GM18519 (cell line): ENCODE measurements around the gene ITGB2.

Experiments
- ATAC-seq: cut with Tn5 transposase; IDR thresholded peaks from one replicate; pipeline ENCODE4 v1.9.1; 2021; ENCODE audit warnings: mild to moderate bottlenecking, moderate library complexity; ENCODE audit not compliant: unreplicated experiment, low FRiP score

The ITGB2 gene

DNA sequence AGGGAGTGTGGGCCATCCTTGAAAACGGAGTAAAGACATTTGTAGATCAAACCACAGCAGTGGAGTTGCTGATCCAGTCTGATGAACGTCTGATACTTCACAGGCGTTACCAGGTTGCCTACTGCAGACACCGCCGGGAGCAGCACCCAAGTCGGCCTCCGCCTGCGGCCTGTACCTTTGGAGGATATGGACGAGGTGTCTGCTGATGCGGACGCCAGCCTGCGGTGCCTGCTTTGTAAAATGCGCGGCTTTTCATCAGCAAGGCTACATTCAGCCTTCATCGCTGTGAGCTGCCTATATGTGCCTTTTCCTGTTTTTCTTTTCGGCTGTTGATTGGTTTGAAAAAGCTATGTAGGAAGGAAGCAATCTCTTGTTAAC is 35.1 kb upstream of the ITGB2 start:
- ATAC-seq = no peak

DNA sequence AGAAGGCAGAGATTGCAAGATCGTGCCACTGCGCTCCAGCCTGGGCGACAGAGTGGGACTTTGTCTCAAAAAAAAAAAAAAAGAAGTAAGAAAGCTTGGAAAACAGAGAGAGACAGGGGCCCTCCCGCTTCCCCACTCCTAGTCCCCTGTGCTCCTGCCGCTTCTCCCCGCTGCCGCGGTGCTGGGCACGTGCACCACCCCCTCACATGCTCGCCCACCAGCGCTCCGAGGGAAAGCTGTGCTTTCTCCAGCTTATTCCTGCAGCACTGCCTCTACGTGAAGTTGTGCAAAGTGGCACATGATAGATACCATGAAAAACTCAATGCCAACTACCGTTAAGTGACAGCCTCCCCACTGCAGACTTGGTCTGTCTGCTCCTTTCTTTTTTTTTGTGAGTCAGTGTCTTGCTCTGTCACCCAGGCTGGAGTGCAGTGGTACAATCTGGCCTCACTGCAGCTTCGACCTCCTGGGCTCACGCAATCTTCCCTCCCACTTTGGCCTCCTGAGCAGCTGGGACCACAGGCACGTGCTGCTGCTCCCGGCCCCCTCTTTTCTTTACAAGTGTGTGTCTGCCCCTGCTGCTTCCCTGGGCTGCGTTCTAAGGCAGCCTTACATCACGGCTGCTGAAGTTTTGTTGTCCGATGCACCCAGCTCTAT is 34.6 kb upstream of the ITGB2 start:
- no peak for ATAC-seq

DNA sequence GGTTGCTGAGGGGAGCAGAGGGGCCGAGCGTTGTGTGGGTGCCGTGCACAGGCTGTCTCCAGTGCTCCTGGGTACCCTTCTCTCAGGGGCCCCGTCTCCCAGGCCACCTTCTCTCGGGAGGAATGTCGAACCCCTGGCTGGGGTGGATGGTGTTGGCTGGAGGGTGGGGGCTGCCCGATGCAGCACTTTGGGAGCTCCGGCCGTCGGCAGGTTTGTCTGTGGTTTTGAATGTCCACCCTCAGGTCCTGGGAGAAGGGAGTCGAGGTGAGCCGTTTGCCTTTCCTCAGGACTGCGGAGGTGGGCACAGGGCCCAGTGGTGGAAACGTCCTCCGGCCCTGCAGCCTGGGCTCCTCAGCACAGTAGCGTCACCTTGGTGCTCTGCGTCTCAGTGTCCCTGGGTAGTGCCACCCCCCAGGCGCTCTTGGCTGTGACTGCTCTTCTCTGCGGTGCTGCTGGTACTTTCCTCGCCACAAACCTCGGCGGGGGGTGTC is 33.6 kb upstream of the ITGB2 start:
- no peak for ATAC-seq

DNA sequence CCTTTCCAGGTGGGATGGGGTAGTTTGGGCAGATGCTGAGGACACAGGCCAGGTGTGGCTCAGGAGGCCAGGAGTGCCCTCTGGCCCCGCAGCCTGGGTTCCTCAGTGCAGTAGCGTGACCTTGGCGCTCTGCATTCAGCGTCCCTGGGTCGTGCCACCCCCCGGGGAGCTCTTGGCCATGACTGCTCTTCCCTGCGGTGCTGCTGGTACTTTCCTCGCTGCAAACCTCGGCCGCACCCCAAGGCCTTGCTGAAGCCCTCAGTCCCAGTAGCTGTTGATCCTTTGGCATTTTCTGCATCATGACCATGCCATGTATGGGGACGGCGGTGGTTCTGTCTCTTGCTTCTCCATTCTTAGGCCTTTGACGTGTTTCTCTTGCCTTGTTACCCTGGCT is 32.9 kb upstream of the ITGB2 start:
- no peak for ATAC-seq

DNA sequence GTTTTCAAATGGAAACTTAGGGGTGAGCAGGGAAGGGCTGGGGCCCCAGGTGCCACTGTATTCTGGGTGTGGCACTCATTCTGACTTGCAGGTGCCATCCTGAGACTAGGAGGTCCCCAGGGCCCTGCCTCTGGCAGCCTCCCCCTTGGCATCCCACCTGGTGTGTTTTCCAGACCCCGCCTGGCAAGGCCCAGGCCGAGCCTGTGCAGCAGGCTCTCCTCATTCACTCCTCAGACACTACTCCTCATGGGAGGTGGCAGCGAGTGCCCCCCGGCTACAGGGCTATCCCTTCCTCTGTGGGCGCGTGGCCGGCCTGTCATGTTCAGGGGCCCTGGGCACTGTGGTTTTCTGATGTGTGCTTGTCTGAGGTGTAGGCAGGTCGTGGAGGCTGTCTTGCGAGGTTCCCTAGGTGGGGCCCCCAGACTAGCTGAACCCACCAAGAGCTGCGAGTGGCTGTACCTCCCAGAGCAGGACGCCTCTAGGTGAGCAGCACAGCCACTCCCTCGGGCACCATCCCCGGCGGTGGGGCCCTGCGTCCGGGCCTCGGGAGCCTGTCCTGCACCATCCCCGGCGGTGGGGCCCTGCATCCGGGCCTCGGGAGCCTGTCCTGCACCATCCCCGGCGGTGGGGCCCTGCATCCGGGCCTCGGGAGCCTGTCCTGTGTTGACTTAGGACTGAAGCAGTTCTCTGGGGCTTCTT is 32.4 kb upstream of the ITGB2 start:
- no peak for ATAC-seq

DNA sequence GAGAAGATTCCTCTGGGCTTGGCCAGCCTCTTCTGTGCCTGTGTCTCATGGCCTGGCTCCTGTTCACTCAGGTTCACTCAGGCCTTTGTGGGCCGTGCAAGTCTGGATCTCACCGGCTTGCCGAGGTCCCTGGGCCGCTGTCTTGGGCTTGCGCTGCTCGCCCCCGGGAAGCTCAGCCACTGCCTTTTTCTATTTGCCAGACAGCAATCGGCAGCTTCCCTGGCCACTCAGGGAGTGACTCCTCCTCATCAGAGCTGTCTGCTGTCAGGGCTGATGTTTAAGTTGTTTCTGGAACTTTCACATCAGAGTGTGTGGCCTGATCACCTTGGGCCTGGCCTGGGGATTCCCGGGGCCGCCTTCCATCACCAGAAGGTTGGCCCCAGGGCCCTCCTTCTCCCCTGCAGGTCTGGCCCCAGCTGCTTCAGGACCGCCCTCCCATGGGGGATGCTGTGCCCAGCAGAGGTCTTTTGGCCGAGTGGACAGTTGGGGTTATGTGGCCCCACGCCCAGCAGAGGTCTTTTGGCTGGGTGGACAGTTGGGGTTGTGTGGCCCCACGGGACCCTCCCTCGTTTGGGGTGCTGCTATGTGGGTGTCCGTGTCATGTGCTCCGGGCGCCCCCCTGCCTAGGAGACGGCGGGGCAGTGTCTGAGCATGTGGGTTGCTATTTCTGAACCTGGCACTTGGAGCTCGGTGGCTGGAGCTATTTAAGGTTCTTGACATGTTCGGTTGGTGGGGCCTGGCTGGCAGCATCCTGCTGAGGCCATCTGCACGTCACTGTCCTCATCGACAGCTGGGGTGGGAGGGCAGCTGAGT is 31.6 kb upstream of the ITGB2 start:
- ATAC-seq = no peak

DNA sequence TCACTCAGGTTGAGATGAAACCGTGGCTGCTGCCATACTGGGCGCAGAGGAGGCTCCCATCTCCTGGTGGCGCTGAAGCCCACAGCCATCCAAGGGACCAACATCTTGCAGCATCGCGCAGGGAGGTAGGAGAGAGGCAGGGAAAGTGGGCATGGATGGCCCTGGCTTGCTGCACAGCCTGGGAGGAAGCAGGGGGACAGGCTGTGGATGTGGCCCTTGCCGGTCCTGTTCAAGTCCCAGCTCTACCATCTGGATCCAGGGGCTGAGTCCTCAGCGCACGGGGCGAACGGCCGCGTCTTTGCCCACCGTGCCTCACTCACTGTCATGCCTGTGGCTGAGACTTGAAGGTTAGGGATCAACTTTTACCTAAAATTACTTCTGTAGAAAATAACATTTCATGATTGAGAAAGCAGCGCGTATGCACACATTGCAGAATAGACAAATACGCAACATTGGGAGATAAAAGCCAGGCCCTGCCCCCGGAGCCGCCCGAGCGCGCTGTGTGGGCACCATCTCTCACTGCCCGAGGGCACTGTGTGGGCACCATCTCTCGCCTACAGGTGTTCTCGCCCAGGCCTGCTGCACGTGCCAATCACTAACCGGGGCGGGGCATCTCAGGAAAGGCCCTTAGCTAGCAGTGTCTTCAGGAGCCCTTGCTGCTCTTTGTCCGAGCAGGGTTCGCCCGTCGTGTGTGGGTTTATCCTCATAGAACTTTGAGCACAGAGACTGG is 30.7 kb upstream of the ITGB2 start:
- no peak for ATAC-seq

DNA sequence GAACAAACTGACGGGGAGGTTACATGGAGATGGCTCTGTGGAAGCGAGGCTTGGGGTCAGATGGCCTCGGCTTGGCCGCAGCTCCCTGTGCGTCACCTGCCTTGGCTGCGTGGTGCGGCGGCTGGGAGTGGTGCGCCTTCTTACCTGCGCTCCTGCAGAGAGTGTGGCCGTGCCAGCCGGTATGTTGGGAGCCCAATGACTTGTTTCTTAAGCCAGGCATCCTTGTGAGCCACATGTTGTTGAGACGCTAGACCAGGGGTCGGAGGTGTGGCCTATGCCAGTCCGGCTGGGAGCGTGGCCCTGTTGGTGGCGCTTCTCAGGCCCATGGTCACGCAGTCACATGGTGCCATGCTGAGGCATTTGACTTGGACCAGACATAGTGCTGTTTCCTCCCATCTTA is 29.7 kb upstream of the ITGB2 start:
- ATAC-seq = no peak

DNA sequence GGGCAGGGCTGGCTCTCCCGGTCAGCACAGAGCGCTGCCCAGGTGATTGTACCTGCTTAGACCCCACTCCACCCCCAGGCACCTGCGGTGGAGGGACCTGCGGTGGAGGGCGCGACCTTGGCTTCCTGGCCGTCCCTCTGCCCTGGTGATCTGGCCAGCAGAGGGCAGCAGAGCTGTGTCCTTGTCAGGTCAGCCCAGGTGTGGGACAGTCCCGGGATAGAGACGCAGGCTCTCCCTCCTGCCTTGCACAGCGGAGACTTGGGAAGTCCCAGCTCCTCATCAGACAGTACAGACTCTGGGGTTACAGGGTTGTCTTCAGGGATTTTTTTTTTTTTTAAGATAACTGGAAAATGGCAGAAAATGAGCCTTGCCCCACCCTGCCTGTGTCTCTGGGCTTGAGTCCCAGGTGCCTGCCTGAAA is 29.1 kb upstream of the ITGB2 start:
- no peak for ATAC-seq

DNA sequence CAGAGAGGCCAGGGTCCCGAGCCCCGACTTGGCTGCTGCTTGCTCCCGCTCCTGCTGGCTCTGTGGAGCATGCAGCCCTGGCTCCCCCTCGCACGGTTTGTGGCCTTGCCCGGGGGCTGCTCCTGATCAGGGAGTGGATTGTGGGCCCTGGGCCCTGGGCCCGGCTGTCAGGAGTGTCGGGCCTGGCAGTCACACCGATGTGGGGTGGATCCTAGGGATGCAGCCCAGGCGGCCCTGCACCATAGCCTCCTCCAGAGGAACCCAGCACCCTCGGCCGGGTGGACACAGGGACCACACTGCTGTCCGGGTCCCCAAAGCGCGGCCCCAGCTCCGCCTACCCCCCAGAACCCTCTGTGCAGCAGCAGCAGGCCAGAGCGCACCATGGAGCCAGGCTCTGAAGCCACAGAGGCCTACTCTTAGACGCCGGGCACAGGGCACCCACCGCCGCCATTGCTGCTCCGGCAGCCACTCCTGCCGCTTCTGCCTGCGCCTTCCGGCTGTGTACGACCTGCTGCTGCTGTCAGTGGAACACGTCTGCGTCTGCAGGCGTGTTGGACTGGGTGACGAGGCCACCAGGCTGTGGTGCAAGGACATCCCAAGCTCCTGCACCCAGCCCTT is 28.6 kb upstream of the ITGB2 start:
- ATAC-seq = no peak

DNA sequence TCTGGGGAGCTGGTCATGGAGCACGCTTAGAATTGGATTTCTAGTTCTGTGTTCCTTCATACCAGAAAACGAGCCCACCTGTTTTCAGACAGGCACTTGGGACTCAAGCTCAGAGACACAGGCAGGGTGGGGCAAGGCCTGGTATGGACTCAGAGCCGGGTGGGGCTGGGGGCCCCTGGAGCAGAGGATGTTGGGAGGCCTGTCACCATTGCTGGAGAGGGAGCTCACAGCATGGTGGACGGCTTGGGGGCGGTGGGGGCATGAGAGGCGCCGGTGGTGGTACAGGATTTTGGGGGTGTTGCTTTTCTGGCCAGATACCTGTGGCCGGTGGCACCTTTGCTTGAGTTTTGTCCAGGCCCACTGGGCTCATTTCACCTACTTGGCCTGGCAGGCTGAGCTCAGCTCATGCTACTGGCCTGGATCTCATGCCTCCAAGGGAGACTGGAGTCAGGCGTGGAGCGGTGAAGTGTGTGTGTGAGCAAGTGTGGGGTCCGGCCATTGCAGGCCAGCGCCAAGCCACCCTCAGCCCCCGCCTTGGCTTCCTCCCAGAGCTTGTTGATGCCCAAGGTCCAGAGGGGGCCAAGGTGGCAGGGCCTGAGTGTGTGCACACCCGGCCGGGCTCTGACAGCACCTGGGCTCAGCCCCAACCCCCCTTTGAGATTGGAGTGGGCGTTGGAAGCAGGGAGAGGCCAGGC is 27.9 kb upstream of the ITGB2 start:
- ATAC-seq = no peak

DNA sequence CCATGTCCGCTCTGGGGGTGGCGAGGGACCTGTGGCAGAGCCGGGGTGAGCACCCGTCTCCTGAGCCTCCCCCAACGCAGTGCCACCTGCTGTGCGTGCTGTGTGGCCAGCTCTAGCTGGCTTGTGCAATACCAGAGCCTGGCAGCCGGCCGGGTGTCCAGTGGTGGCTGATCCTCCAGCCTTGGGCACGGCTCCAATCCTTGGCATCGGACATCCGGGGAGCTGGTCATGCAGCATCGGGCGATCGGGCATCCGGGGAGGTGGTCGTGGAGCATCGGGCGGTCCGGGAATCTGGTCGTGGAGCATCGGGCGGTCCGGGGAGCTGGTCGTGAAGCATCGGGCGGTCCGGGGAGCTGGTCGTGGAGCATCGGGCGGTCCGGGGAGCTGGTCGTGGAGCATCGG is 27.2 kb upstream of the ITGB2 start:
- no peak for ATAC-seq

DNA sequence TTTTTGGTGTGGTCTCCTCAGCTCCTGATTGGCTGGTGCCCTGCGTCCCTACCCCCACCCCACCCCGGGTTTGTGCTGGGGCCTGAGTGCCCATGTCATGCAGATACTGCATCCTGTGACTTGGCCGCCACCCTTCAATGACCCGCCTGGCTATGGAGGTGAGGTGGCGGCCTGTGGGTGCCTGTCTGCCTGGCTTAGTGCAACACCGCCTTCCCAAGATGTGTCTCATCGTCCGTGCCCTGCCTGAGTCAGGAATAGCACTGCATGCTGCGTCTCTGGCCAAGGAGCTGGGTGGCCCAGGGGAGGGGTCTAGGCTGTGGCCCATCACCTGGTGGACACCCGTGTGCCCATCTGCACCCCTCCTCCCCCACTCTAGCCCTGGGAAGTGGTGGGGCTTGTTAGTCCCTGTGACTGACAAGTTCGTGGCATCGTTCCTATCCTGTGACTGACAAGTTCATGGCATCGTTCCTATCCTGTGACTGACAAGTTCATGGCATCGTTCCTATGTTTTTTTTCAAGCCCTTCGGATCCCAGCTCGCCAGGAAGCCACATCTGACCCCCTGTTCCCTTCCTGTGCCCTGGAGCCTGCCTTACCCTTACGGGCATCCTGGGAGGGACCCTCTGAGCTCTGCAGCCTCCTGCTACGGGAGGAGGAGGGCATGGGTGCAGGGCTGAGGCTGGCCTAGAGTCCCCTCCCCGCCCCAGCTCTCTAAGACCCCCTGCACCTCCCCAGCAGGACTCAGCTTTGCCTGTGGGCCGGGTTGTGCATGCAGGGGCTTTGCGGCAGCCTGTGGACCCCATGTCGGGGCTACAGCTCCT is 26.6 kb upstream of the ITGB2 start:
- no peak for ATAC-seq

DNA sequence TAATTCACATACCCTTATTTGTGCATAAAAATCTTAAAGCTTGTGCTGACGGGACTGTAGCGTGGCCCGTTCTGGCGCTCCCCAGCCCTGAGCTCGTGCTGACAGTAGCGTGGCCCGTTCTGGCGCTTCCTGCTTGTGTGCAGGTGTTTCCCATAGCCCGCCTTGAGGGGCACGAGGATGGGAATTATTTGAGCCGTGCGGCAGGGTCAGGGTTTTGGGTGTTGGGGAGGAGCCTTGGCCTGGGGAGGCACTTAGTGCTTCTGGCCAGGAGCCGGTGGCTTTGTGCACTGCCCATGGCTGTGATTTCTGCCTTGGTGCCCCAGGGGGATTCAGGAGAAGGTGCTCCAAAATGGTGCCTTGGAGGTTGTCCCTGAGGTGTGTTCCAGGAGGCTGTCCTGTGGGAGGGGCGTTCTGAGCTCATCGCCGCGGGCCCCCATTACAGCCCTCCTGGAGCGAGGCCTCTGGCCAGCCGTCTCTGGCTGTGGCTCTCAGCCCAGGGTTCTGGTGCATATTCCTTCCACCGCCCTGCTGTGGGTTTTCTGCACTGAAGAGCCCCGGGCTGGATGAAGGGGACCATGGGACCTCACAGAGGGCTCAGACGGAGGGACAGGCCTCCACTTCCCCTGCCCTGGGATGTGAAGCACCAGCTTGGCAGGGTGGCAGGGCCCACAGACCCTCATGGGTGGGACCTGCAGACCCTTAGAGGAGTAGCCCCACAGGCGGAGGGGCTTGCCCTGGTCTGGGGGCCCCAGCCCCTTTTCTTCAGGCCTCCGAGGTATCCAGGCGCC is 25.7 kb upstream of the ITGB2 start:
- ATAC-seq = no peak

DNA sequence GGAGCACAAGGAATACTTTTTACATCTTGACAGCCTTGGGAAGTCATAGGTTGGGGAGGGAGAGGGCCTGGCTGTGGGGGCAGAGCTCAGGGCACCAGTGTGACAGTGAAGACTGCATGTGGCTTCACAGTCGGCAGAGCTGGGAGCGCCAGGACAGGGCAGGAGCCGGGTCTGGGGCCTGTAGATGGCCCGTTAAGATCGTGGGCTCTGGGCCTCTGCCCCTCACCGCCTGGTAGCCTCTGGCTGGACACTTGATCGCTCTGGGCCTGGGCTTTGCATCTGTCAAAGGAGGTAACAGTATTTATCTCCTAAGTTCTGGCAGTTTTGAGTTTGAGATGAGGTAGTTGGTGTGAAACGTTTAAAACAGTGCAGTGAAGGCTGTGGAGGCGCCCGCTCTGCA is 23.9 kb upstream of the ITGB2 start:
- ATAC-seq = no peak

DNA sequence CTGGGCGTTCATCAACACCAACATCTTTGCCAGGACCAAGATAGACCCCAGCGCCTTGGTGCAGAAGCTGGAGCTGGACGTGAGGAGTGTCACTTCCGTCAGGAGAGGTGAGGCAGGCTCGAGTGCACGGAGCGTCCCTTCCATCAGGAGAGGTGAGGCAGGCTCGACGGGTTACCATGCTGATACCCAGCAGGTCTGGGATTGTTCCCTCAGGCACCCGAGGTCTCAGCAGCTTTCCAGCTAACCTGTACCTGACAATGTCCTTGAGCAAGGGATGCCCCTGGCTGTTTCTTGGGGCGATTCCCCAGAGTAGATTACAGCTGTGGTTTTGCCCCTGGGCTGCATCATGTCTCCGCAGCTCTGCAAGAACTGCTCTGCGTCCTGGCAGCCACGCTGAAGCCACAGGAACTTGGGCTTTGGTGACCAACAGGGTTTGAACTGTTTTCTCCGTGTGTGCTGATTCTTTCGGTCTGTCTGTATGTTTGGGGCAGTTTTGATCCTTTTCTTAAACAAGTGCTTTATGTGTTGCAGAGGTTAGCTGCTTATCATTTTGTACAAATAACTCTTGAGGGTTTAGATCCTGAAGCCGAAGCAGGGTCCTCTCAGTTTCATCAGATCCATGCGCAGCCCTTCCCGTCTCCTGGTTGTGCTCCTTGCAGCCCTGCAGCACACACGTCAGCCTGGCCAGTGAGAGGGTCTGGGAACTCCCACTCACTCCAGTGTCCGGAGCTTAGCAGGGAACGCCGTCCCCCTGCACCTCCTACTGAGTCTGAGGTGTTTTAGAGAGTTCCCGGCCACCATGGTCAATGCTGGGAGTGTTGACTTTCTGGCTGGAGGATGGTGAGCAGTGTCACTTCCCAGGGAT is 23.2 kb upstream of the ITGB2 start:
- ATAC-seq = no peak

DNA sequence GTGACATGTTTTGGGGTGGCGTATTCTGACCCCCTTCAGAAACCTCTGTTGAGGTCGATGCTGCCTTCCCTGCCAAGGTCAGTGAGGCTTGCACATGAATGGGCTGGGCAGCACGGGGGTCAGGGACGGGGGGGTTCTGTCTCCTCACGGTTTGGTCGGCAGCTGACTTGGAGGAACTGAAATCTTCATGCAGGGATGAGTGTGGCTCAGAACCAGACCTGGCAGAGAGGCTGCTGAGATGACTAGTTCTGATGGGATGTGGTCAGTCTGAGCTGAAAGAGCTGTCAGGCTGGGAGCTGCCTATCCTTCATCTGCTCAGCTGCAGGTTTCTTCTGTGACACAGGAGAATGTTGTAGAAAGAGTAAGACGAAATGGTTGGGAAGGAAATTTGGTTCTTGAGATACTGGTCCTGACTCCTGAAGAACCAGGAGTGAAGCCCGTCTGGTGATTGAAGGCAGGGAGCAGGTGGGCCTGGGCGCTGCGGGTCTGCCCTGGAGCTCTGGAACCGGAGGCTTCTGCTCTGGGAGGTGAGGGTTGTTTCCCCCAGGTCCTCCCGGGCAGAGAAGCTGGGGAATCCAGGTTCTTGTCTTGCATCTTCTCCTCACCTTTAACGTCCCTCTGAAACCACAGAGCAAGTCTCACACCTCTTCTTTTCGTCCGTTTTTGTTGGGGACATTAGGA is 22.4 kb upstream of the ITGB2 start:
- ATAC-seq = no peak
